Breast epithelium (tissue), 4 donors: ENCODE data around the gene MVB12B. TPM values are rescaled to one million over a fixed set of nuclear protein-coding genes. Genes with fewer than 3 reads are reported as not detected.

ENCODE experiments used
- DNase-seq, 2 donors: peaks; one replicate each; pipeline ENCODE4 v3.0.0-alpha.2; 2019; ENCODE audit warnings: low spot score in 2 of 2
- H3K27ac ChIP-seq, 2 donors: fragments of 200-600 bp; sonication (generic) in 1 of 2; one replicate each; pipeline ENCODE4 v1.5.1; 2016 to 2019; ENCODE audit warnings: mild to moderate bottlenecking in 1 of 2
- H3K27me3 ChIP-seq, 2 donors: fragments of 200-600 bp; sonication (generic) in 1 of 2; one replicate each; pipeline versions ENCODE4 v1.5.1 to v1.6.0; 2017 to 2019; ENCODE audit warnings: control low read depth in 1 of 2, mild to moderate bottlenecking in 1 of 2
- H3K36me3 ChIP-seq: fragments of 200-600 bp; one replicate; pipeline ENCODE4 v1.5.1; 2019
- H3K4me1 ChIP-seq, 2 donors: fragments of 200-600 bp; sonication (generic); one replicate each; pipeline ENCODE4 v1.5.1; 2016 to 2019; ENCODE audit warnings: control low read depth in 1 of 2
- H3K4me3 ChIP-seq, 3 donors: fragments of 200-600 bp; sonication (generic); 1 replicate in 2 of 3; 2 replicates in 1 of 3; pipeline ENCODE4 v1.5.1; 2016 to 2019; ENCODE audit warnings: mild to moderate bottlenecking in 3 of 3, moderate library complexity in 2 of 3
- H3K9me3 ChIP-seq, 2 donors: fragments of 200-600 bp; sonication (generic) in 1 of 2; one replicate each; pipeline ENCODE4 v1.5.1; 2016 to 2019; ENCODE audit warnings: control low read depth in 1 of 2
- POLR2A ChIP-seq: fragments of 450-650 bp; IDR thresholded peaks from one replicate; pipeline ENCODE4 v1.6.1; 2016; ENCODE audit warnings: antibody characterized with exemption, mild to moderate bottlenecking, moderate library complexity
- POLR2AphosphoS5 ChIP-seq, 3 donors: sonication (generic); formaldehyde crosslinking; IDR thresholded peaks; one replicate each; pipeline ENCODE4 v1.6.1; 2017; ENCODE audit warnings: antibody characterized with exemption in 3 of 3
- intact Hi-C: fragments of 100-400 bp; cut with DNase I; formaldehyde crosslinking; loops from one replicate; pipeline ENCODE4 v1.15.1; 2023; ENCODE audit warnings: low total_unique reads
- total RNA-seq, 3 donors: library from RNA; depleted of rRNA; stranded (reverse); fragments of >200 nt; gene quantifications; one replicate each; pipeline ENCODE4 v1.1.0, GENCODE V29; 2016
- TF ChIP-seq, protein P1 (sequence below), 3 donors: fragments of 450-650 bp; IDR thresholded peaks; one replicate each; pipeline ENCODE4 v1.5.1; 2016 to 2017; ENCODE audit warnings: antibody characterized with exemption in 3 of 3, mild to moderate bottlenecking in 3 of 3, moderate library complexity in 3 of 3

The MVB12B gene
- total RNA-seq, 3 donors from 2014 or later: 8.2 to 12.6 (median 9.9) TPM

DNA sequence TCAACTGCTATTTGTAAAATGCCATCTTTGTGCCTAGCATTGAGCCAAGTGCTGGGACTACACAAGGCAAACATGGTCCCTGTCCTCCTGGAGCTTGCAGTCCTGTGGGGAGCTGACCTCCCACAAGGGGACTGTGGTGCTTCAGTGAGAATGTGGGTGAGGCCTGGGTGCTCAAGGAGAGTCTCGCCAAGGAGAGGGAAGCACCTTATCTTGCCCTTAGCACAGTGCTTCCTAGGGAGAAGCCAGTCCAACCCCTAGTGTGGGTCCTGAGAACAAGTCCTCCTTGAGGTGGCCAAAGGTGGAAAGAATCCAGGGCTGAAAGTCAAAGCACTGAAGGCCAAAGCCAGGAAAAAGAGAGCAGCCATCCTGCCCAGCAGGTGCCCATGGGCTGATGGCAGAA is 31.1 kb upstream of the MVB12B start:
- intact Hi-C loops: no loop called here
- no peaks in the 10 kb centered on the region for H3K27me3 ChIP-seq
- H3K27ac ChIP-seq: no peak overlapping the region
- H3K4me3 ChIP-seq: no peak overlapping the region
- no peaks in the 10 kb centered on the region for H3K9me3 ChIP-seq
- H3K36me3 ChIP-seq: no peaks in the 10 kb centered on the region
- no peak for DNase-seq
- no peak for TF ChIP-seq POLR2A
- TF ChIP-seq, protein P1, sequence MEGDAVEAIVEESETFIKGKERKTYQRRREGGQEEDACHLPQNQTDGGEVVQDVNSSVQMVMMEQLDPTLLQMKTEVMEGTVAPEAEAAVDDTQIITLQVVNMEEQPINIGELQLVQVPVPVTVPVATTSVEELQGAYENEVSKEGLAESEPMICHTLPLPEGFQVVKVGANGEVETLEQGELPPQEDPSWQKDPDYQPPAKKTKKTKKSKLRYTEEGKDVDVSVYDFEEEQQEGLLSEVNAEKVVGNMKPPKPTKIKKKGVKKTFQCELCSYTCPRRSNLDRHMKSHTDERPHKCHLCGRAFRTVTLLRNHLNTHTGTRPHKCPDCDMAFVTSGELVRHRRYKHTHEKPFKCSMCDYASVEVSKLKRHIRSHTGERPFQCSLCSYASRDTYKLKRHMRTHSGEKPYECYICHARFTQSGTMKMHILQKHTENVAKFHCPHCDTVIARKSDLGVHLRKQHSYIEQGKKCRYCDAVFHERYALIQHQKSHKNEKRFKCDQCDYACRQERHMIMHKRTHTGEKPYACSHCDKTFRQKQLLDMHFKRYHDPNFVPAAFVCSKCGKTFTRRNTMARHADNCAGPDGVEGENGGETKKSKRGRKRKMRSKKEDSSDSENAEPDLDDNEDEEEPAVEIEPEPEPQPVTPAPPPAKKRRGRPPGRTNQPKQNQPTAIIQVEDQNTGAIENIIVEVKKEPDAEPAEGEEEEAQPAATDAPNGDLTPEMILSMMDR (IDR thresholded peaks at IDR 0.05): no peak
- TF ChIP-seq POLR2AphosphoS5 (IDR thresholded peaks at IDR 0.05): no peak
- H3K4me1 ChIP-seq: no peaks in the 10 kb centered on the region

DNA sequence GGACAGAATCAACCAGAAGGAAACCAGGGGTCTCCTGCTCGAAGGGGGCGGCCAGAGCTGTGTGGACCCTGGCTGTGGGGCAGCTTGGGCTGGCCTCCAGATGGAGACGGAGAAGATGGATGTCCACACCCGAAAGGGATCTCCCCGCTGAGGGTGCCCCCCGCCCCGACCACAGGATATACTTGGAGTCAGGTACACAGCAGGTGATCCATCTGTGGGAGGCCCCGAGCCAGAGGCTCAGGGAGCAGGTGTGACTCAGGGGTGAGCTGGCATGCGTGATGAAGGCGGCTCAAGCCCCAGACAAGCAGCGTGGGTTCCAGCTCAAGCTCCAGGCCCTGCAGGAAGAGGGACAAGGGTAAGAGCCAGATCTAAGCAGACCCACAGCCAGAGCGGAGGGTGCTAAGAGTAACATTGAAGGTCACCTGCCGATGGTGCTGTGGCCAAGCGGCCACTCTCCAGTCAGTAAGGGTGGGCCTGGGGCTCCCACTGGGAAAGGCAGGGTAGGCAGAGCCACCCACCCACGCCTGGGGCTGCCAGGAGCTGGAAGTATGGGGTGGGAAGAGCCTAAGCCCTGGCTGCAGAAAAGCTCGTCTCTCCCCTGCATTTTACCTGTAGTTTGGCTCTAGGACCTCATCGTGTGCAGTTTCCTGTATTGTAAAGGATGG is 30.6 kb upstream of the MVB12B start:
- Histone ChIP-seq H3K36me3 (no peaks in the 10 kb centered on the region), H3K27me3 (no peaks in the 10 kb centered on the region), H3K27ac (no peak overlapping the region), H3K4me3 (no peak overlapping the region), H3K4me1 (no peaks in the 10 kb centered on the region), H3K9me3 (no peaks in the 10 kb centered on the region)
- DNase-seq: no peak
- intact Hi-C loops: no loop called here
- no peak for TF ChIP-seq POLR2A
- TF ChIP-seq, protein P1 (IDR thresholded peaks at IDR 0.05): no peak
- no peak for TF ChIP-seq POLR2AphosphoS5 (IDR thresholded peaks at IDR 0.05)

DNA sequence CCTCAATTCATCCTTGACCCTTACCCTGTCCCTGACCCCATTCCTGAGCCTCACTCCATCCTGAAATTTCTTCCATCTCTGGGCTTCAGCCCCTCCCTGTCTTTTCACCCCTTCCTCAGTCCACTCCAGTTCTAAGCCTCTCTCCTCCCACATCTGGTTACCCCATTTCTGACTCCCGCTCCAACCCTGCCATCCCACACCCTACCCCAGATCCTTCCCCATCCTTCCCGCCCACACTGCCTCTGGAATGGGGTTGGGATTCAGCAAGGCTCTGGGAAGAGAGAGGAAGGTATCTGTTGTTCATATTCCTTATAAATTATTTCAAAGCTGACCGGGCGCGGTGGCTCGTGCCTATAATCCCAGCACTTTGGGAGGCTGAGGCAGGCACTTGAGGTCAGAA is 29.9 kb upstream of the MVB12B start:
- Histone ChIP-seq H3K36me3 (no peaks in the 10 kb centered on the region), H3K4me3 (no peak overlapping the region), H3K4me1 (no peaks in the 10 kb centered on the region), H3K27me3 (no peaks in the 10 kb centered on the region), H3K27ac (no peak overlapping the region), H3K9me3 (no peaks in the 10 kb centered on the region)
- DNase-seq: no peak
- TF ChIP-seq, protein P1 (IDR thresholded peaks at IDR 0.05): no peak
- no peak for TF ChIP-seq POLR2AphosphoS5 (IDR thresholded peaks at IDR 0.05)
- intact Hi-C loops: no loop called here

DNA sequence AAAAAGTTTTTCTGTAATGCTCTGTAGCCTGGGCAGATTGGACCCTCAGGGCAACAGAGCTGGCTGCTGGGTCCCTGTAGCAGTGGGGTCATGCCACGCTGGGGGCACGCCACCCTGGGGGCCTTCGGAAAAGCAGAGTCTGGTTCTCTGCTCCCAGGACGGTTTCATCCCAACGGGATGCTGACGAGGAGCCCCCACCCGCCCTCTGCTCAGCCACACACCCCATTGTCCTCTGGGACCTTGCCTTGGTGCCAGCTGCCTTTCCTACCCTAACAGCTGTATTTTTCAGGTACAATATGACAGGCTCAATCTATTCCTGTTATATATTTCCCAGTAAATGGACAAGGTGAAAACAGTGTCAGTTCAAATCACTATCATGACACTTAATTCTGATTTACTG is 29.0 kb upstream of the MVB12B start:
- H3K36me3 ChIP-seq: no peaks in the 10 kb centered on the region
- no peaks in the 10 kb centered on the region for H3K9me3 ChIP-seq
- TF ChIP-seq, protein P1 (IDR thresholded peaks at IDR 0.05): no peak
- TF ChIP-seq POLR2AphosphoS5 (IDR thresholded peaks at IDR 0.05): no peak
- H3K27ac ChIP-seq: no peak overlapping the region
- intact Hi-C loops: no loop called here
- no peak overlapping the region for H3K4me3 ChIP-seq
- H3K4me1 ChIP-seq: no peaks in the 10 kb centered on the region
- DNase-seq: no peak
- H3K27me3 ChIP-seq: no peaks in the 10 kb centered on the region

DNA sequence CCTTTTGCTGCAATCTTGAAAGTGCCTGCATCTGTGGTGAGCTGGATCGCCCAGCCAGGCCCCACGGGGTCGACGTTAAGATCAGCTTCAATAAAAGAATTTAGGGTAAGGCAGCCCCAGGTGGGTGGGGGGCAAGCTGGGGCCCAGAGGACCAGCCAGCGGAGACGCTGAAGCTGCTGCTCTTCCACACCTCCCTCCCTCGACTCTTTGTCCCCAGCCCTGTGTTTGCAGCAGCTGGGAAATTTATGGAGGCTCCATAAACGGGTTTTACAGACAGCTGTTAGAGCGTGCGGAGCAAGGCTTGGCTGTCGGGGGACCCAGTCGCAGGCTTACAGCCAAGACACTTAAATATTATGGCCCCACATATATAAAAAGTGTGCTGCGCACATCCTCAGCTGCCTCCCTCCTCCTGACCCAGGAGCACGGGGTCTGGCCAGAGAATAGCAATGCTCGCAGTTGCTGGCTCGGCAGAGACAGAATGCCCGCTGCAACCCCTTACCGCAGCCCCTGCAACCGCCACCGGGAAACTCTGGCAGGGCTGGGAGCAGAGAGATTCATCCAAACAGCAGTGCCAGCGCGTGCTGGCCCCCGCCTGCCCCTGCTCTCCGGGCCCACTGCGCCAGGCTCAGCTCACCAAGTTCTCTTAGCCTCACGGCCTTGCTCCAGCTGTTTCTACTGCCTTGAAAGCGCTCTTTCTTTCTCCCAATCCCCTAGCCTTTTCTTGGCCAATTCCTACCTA is 28.4 kb upstream of the MVB12B start:
- no peak overlapping the region for H3K27ac ChIP-seq
- no peaks in the 10 kb centered on the region for H3K4me1 ChIP-seq
- no peaks in the 10 kb centered on the region for H3K27me3 ChIP-seq
- no peaks in the 10 kb centered on the region for H3K9me3 ChIP-seq
- DNase-seq: no peak
- intact Hi-C loops: no loop called here
- H3K4me3 ChIP-seq: no peak overlapping the region
- H3K36me3 ChIP-seq: no peaks in the 10 kb centered on the region
- TF ChIP-seq, protein P1 (IDR thresholded peaks at IDR 0.05): no peak
- TF ChIP-seq POLR2A: no peak
- TF ChIP-seq POLR2AphosphoS5 (IDR thresholded peaks at IDR 0.05): no peak
